WTC11 (cell line): ENCODE results near the gene CLEC3B. TPM values are rescaled to one million over a fixed set of nuclear protein-coding genes. Genes with fewer than 3 reads are reported as not detected.

Experiments
- ATAC-seq: fragments of 200-7000 bp; cut with Tn5 transposase; 2 replicates; pipeline ENCODE4 v1.10.0; 2021; ENCODE audit warnings: mild to moderate bottlenecking, moderate library complexity
- CTCF ChIA-PET: fragments of 300-600 bp; sonication (Branson Sonifier 250); formaldehyde crosslinking; loops from one replicate; lab custom pipeline; 2021; ENCODE audit warnings: antibody characterized with exemption; lab: Charles Lee
- POLR2A ChIA-PET: fragments of 350-600 bp; sonication (Branson Sonifier 250); formaldehyde crosslinking; loops from one replicate; lab custom pipeline; 2021; ENCODE audit warnings: antibody characterized with exemption; lab: Charles Lee
- DNase-seq: peaks from one replicate; pipeline ENCODE4 v3.0.0; 2021; ENCODE audit warnings: low spot score
- H3K27ac Mint-ChIP-seq: 2 replicates; pipeline ENCODE4 v1.8.0; 2021; ENCODE audit warnings: mixed read lengths
- H3K27me3 Mint-ChIP-seq: 2 replicates; pipeline ENCODE4 v1.8.0; 2021; ENCODE audit warnings: low read depth, mild to moderate bottlenecking, moderate library complexity, mixed read lengths
- H3K36me3 Mint-ChIP-seq: 2 replicates; pipeline ENCODE4 v1.8.0; 2021; ENCODE audit warnings: mixed read lengths
- H3K4me1 Mint-ChIP-seq: 2 replicates; pipeline ENCODE4 v1.8.0; 2022; ENCODE audit warnings: mixed read lengths
- H3K4me3 Mint-ChIP-seq: 2 replicates; pipeline ENCODE4 v1.8.0; 2021; ENCODE audit warnings: mild to moderate bottlenecking, moderate library complexity, mixed read lengths
- H3K9me3 Mint-ChIP-seq: 2 replicates; pipeline ENCODE4 v1.8.0; 2021; ENCODE audit warnings: mixed read lengths
- ATF1 ChIP-seq: sonication (generic); formaldehyde crosslinking; IDR thresholded peaks from 2 replicates; pipeline ENCODE4 v1.8.1; 2023; ENCODE audit warnings: mild to moderate bottlenecking, moderate library complexity, missing genetic modification reagents
- CREB1 ChIP-seq: sonication (generic); formaldehyde crosslinking; IDR thresholded peaks from 2 replicates; pipeline ENCODE4 v1.8.0; 2023; ENCODE audit warnings: mild to moderate bottlenecking, missing genetic modification reagents
- E2F5 ChIP-seq: sonication (generic); formaldehyde crosslinking; IDR thresholded peaks from 2 replicates; pipeline ENCODE4 v1.8.1; 2022; ENCODE audit warnings: mild to moderate bottlenecking, moderate library complexity, missing genetic modification reagents
- ELF4 ChIP-seq: sonication (generic); formaldehyde crosslinking; IDR thresholded peaks from 2 replicates; pipeline ENCODE4 v1.8.1; 2022; ENCODE audit warnings: low read depth, mild to moderate bottlenecking, moderate library complexity, missing genetic modification reagents
- EMX1 ChIP-seq: fragments of 250-450 bp; sonication (Bioruptor Pico); IDR thresholded peaks from 2 replicates; pipeline ENCODE4 v1.8.0; 2021; ENCODE audit warnings: mild to moderate bottlenecking
- FOXK1 ChIP-seq: sonication (generic); formaldehyde crosslinking; IDR thresholded peaks from 2 replicates; pipeline ENCODE4 v1.8.0; 2022; ENCODE audit warnings: mild to moderate bottlenecking, moderate library complexity, missing genetic modification reagents
- GTF2I ChIP-seq: fragments of 250-450 bp; sonication (Bioruptor Pico); conservative IDR thresholded peaks from 2 replicates; pipeline ENCODE4 v1.4.0; 2021; ENCODE audit warnings: mild to moderate bottlenecking
- MLX ChIP-seq: sonication (generic); formaldehyde crosslinking; IDR thresholded peaks from 2 replicates; pipeline ENCODE4 v1.8.1; 2023; ENCODE audit warnings: mild to moderate bottlenecking, missing genetic modification reagents, moderate library complexity
- MYBL2 ChIP-seq: sonication (generic); formaldehyde crosslinking; IDR thresholded peaks from 2 replicates; pipeline ENCODE4 v1.8.1; 2023; ENCODE audit warnings: mild to moderate bottlenecking, moderate library complexity, missing genetic modification reagents
- NFE2L1 ChIP-seq: sonication (generic); formaldehyde crosslinking; IDR thresholded peaks from 2 replicates; pipeline ENCODE4 v1.8.1; 2023; ENCODE audit warnings: missing genetic modification reagents
- NFYB ChIP-seq: sonication (generic); formaldehyde crosslinking; conservative IDR thresholded peaks from 2 replicates; pipeline ENCODE4 v1.8.0; 2022; ENCODE audit warnings: low read depth, missing genetic modification reagents
- NR2C2 ChIP-seq: sonication (generic); formaldehyde crosslinking; IDR thresholded peaks from 2 replicates; pipeline ENCODE4 v1.8.0; 2022; ENCODE audit warnings: mild to moderate bottlenecking, missing genetic modification reagents
- NR3C1 ChIP-seq: sonication (generic); formaldehyde crosslinking; conservative IDR thresholded peaks from 2 replicates; pipeline ENCODE4 v1.8.1; 2023; ENCODE audit warnings: low read depth, mild to moderate bottlenecking, missing genetic modification reagents
- SOX15 ChIP-seq: fragments of 250-450 bp; sonication (Bioruptor Pico); IDR thresholded peaks from 2 replicates; pipeline ENCODE4 v1.9.0; 2021; ENCODE audit warnings: mild to moderate bottlenecking
- SP1 ChIP-seq: sonication (generic); formaldehyde crosslinking; conservative IDR thresholded peaks from 2 replicates; pipeline ENCODE4 v1.8.1; 2022; ENCODE audit warnings: missing genetic modification reagents
- ZBTB21 ChIP-seq: sonication (generic); formaldehyde crosslinking; IDR thresholded peaks from 2 replicates; pipeline ENCODE4 v1.8.1; 2023; ENCODE audit warnings: mild to moderate bottlenecking, missing genetic modification reagents, borderline replicate concordance
- ZBTB43 ChIP-seq: sonication (generic); formaldehyde crosslinking; IDR thresholded peaks from 2 replicates; pipeline ENCODE4 v1.8.1; 2023; ENCODE audit warnings: mild to moderate bottlenecking, missing genetic modification reagents
- ZNF121 ChIP-seq: sonication (generic); formaldehyde crosslinking; IDR thresholded peaks from 2 replicates; pipeline ENCODE4 v1.8.0; 2023; ENCODE audit warnings: missing genetic modification reagents
- ZNF416 ChIP-seq: fragments of 250-450 bp; sonication (Bioruptor Pico); IDR thresholded peaks from 2 replicates; pipeline ENCODE4 v1.9.0; 2021; ENCODE audit warnings: mild to moderate bottlenecking, inconsistent platforms
- ZNF671 ChIP-seq: fragments of 250-450 bp; sonication (Bioruptor Pico); IDR thresholded peaks from 2 replicates; pipeline ENCODE4 v1.8.0; 2021; ENCODE audit warnings: mild to moderate bottlenecking
- ZSCAN18 ChIP-seq: fragments of 250-450 bp; sonication (Bioruptor Pico); IDR thresholded peaks from 2 replicates; pipeline ENCODE4 v2.1.2; 2022; ENCODE audit warnings: mild to moderate bottlenecking, moderate library complexity
- total RNA-seq: library from RNA; stranded (reverse); gene quantifications from 3 replicates; pipeline ENCODE4 v1.2.3, GENCODE V29; 2021
- TF ChIP-seq, protein P1 (sequence below): sonication (generic); formaldehyde crosslinking; IDR thresholded peaks from 2 replicates; pipeline ENCODE4 v1.8.1; 2022; ENCODE audit warnings: missing genetic modification reagents, borderline replicate concordance
- TF ChIP-seq, protein P2 (sequence below): fragments of 200-600 bp; IDR thresholded peaks from 2 replicates; pipeline ENCODE4 v1.8.0; 2022; ENCODE audit warnings: antibody characterized with exemption
- TF ChIP-seq, protein P3 (sequence below): sonication (generic); formaldehyde crosslinking; IDR thresholded peaks from 2 replicates; pipeline ENCODE4 v1.8.0; 2022; ENCODE audit warnings: missing genetic modification reagents

CLEC3B gene
- total RNA-seq, 1 experiment from 2014 or later = 0.81 TPM

DNA sequence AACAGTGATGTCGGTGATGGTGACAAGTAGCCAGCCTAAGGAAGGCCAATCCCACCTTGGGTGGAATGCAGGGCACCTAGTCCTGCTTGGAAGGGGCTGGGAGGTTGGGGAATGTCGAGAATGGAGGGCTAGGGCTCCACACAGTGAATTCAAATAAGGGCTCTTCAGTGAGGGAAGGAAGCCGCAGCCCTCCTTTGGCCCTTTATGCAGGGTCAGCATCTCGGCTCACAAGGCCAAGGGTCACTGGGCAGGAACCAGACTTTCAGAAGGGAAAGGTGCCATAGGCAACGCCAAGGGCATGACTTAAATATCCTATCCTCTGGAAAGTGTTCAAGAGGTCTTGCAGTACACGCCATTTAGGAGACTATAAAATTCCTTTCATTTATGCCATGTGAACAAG, 56.9 kb downstream of the CLEC3B start (continued):
- TF ChIP-seq ZSCAN18 (CRISPR knock-in tag) = no peak
- no peak for TF ChIP-seq NFYB (CRISPR knock-in tag)
- TF ChIP-seq EMX1 (CRISPR knock-in tag) = no peak
- no peak for TF ChIP-seq FOXK1
- no peak for TF ChIP-seq ZBTB43 (CRISPR knock-in tag)
- no peak for TF ChIP-seq MYBL2 (CRISPR knock-in tag)

- Mint-ChIP-seq H3K4me3 (no peak overlapping the region), H3K27ac (no peak overlapping the region)
- CTCF ChIA-PET = interaction anchor here (0.9 kb wide), 1 partner anchor 46 kb away, joined by 3 read pairs; no protein-coding TSS in a partner anchor
- POLR2A ChIA-PET = no interaction called here
- TF ChIP-seq, protein P1, sequence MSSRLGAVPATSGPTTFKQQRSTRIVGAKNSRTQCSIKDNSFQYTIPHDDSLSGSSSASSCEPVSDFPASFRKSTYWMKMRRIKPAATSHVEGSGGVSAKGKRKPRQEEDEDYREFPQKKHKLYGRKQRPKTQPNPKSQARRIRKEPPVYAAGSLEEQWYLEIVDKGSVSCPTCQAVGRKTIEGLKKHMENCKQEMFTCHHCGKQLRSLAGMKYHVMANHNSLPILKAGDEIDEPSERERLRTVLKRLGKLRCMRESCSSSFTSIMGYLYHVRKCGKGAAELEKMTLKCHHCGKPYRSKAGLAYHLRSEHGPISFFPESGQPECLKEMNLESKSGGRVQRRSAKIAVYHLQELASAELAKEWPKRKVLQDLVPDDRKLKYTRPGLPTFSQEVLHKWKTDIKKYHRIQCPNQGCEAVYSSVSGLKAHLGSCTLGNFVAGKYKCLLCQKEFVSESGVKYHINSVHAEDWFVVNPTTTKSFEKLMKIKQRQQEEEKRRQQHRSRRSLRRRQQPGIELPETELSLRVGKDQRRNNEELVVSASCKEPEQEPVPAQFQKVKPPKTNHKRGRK (CRISPR knock-in tag) = no peak
- TF ChIP-seq, protein P2, sequence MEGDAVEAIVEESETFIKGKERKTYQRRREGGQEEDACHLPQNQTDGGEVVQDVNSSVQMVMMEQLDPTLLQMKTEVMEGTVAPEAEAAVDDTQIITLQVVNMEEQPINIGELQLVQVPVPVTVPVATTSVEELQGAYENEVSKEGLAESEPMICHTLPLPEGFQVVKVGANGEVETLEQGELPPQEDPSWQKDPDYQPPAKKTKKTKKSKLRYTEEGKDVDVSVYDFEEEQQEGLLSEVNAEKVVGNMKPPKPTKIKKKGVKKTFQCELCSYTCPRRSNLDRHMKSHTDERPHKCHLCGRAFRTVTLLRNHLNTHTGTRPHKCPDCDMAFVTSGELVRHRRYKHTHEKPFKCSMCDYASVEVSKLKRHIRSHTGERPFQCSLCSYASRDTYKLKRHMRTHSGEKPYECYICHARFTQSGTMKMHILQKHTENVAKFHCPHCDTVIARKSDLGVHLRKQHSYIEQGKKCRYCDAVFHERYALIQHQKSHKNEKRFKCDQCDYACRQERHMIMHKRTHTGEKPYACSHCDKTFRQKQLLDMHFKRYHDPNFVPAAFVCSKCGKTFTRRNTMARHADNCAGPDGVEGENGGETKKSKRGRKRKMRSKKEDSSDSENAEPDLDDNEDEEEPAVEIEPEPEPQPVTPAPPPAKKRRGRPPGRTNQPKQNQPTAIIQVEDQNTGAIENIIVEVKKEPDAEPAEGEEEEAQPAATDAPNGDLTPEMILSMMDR = no peak
- TF ChIP-seq NR2C2 (CRISPR knock-in tag) (no peak), E2F5 (CRISPR knock-in tag) (no peak), MLX (no peak), ZNF416 (CRISPR knock-in tag) (no peak), ZBTB43 (CRISPR knock-in tag) (no peak), NR3C1 (CRISPR knock-in tag) (no peak), ATF1 (CRISPR knock-in tag) (no peak), CREB1 (CRISPR knock-in tag) (no peak), GTF2I (CRISPR knock-in tag) (no peak), ZNF121 (no peak), SOX15 (CRISPR knock-in tag) (no peak), ZNF671 (no peak), ZBTB21 (CRISPR knock-in tag) (no peak), NFE2L1 (CRISPR knock-in tag) (no peak), SP1 (CRISPR knock-in tag) (no peak), ELF4 (CRISPR knock-in tag) (no peak)
- TF ChIP-seq, protein P3, sequence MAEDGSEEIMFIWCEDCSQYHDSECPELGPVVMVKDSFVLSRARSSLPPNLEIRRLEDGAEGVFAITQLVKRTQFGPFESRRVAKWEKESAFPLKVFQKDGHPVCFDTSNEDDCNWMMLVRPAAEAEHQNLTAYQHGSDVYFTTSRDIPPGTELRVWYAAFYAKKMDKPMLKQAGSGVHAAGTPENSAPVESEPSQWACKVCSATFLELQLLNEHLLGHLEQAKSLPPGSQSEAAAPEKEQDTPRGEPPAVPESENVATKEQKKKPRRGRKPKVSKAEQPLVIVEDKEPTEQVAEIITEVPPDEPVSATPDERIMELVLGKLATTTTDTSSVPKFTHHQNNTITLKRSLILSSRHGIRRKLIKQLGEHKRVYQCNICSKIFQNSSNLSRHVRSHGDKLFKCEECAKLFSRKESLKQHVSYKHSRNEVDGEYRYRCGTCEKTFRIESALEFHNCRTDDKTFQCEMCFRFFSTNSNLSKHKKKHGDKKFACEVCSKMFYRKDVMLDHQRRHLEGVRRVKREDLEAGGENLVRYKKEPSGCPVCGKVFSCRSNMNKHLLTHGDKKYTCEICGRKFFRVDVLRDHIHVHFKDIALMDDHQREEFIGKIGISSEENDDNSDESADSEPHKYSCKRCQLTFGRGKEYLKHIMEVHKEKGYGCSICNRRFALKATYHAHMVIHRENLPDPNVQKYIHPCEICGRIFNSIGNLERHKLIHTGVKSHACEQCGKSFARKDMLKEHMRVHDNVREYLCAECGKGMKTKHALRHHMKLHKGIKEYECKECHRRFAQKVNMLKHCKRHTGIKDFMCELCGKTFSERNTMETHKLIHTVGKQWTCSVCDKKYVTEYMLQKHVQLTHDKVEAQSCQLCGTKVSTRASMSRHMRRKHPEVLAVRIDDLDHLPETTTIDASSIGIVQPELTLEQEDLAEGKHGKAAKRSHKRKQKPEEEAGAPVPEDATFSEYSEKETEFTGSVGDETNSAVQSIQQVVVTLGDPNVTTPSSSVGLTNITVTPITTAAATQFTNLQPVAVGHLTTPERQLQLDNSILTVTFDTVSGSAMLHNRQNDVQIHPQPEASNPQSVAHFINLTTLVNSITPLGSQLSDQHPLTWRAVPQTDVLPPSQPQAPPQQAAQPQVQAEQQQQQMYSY (CRISPR knock-in tag) = no peak
- TF ChIP-seq, all 79 proteins: peak for 0
- Mint-ChIP-seq H3K4me1 (peaks cover 4% of the 10 kb centered on the region; the same call in 1 of the 2 replicates), H3K9me3 (no peaks in the 10 kb centered on the region), H3K27me3 (no peaks in the 10 kb centered on the region), H3K36me3 (peaks cover 22% of the 10 kb centered on the region)
- ATAC-seq (no peak), DNase-seq (no peak)
Observed at GRCh38 chr3:45084361-45084760, 58.3 kb downstream of the CLEC3B start.
